ENCODE measurements around the gene RXRA.

The RXRA gene

GRCh38 chr9:134333234-134333873 lies 7.1 kb downstream of the RXRA start:
- Histone ChIP-seq H3K9me3 (no peaks in the 10 kb centered on the region), H3K27me3 (no peaks in the 10 kb centered on the region), H3K4me3 (ENCODE audit: low read depth in 1 of 2, low read length in 1 of 2) (no peak overlapping the region), H3K27ac (peak overlapping the region; percentile 16), H3K4me1 (ENCODE audit: control insufficient read depth in 1 of 2, insufficient read depth in 1 of 2, low read depth in 1 of 2, low read length in 1 of 2) (peaks cover 36 to 84% of the 10 kb centered on the region in 2 experiments), H3K36me3 (peaks cover 4% of the 10 kb centered on the region)
- TF ChIP-seq, protein P1, sequence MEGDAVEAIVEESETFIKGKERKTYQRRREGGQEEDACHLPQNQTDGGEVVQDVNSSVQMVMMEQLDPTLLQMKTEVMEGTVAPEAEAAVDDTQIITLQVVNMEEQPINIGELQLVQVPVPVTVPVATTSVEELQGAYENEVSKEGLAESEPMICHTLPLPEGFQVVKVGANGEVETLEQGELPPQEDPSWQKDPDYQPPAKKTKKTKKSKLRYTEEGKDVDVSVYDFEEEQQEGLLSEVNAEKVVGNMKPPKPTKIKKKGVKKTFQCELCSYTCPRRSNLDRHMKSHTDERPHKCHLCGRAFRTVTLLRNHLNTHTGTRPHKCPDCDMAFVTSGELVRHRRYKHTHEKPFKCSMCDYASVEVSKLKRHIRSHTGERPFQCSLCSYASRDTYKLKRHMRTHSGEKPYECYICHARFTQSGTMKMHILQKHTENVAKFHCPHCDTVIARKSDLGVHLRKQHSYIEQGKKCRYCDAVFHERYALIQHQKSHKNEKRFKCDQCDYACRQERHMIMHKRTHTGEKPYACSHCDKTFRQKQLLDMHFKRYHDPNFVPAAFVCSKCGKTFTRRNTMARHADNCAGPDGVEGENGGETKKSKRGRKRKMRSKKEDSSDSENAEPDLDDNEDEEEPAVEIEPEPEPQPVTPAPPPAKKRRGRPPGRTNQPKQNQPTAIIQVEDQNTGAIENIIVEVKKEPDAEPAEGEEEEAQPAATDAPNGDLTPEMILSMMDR (IDR thresholded peaks at IDR 0.05): no peak

DNA sequence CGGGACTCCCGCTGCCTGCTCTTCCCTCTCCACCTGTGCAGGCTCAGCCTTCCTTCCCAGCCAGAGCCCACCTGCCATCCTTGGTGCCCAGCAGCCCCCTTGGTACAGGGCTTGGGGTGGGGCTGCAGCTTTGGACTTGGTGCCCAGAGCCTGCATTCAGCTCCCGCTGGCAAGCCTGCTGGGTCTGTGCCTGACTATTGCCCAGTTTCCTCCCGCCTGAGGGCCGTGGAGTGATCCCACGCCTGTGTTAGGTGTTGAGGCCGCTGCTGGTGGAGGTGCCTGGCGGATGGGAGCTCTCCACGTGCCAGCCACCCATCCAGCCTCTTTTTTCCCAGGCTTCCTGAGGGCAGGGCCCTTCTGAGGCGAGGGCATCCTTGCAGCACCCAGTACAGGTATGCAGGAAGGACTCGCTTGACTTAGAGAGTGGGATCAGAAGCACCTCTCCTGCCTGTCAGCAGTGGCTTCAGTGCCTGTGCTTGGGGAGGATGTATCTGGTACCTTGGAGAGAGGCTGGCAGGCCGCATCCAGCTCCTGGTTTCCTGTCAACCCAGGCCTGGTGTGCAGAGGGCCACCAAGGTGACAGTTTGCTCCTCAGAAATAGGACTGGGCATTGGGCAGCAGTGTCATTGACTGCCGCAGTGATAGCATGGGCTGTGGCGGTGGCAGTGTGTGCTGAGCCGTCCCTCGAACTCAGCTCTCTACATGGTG lies 7.8 kb downstream of the RXRA start:
- Histone ChIP-seq H3K4me1 (ENCODE audit: control insufficient read depth in 1 of 2, insufficient read depth in 1 of 2, low read depth in 1 of 2, low read length in 1 of 2) (peaks cover 36 to 84% of the 10 kb centered on the region in 2 experiments), H3K36me3 (peaks cover 4% of the 10 kb centered on the region), H3K9me3 (no peaks in the 10 kb centered on the region), H3K27me3 (no peaks in the 10 kb centered on the region), H3K4me3 (ENCODE audit: low read depth in 1 of 2, low read length in 1 of 2) (no peak overlapping the region), H3K27ac (peak overlapping the region; percentile 16)
- TF ChIP-seq, protein P1 (IDR thresholded peaks at IDR 0.05): no peak

DNA sequence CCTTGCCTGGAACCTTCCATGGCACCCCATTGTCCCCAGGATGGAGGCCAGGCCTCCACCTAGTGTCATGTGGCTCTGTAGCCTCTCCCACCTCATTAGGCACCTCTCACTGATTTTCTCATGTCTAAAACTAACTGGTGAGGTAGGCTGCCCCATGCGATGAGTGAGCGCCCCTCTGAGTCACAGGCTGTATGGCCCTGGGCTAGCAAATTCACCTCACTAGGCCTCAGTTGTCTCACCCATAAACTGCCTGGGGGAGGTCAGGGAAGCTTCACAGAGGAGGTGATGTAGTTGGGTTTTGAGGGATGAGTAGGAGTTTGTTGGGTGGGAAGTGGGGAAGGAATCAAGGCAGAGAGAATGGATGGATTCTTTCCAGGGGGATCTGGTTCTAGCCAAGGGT lies 8.8 kb downstream of the RXRA start:
- peak overlapping the region; percentile 5 for H3K27ac ChIP-seq
- TF ChIP-seq, protein P1 (IDR thresholded peaks at IDR 0.05): no peak
- H3K4me1 ChIP-seq (ENCODE audit: control insufficient read depth in 1 of 2, insufficient read depth in 1 of 2, low read depth in 1 of 2, low read length in 1 of 2): peaks cover 36 to 84% of the 10 kb centered on the region in 2 experiments
- no peaks in the 10 kb centered on the region for H3K27me3 ChIP-seq
- peaks cover 4% of the 10 kb centered on the region for H3K36me3 ChIP-seq
- no peak overlapping the region for H3K4me3 ChIP-seq (ENCODE audit: low read depth in 1 of 2, low read length in 1 of 2)
- H3K9me3 ChIP-seq: no peaks in the 10 kb centered on the region

DNA sequence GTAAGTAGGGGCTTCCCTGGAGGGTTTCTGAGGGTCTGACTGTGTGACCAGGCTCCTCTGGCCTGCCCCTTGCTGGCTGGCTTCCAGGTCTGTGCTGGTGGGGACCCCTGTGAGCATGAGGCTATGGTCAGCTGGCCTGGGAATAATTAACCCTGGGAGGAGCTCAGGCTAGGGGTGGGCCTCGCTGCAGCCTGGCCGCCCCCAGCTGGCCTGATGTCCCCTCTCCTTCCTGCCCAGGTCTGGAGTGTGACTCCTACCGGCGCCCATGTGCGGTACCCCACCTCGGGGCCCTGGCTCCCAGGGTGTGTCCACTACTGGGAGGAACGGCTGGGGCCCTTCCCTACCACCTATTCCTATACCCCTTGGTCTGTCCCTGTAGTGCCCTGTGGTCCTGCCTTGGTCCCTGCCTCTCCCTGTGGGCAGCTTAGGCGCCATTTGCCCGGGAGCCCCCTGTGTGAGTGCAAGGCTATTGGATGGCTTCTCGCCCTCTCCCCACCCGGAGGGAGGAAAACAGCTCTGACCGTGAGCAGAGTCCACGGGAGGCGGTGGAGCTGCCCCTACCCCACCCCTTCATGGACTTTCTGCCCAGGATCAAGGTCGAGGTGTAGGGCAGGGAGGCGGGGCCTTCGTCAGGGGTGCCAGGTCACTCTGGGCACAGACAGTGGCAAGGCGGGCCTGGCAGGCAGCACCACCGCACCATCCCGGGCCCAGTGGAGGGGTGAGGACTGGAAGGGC lies 9.4 kb downstream of the RXRA start:
- Histone ChIP-seq H3K9me3 (no peaks in the 10 kb centered on the region), H3K27me3 (no peaks in the 10 kb centered on the region), H3K4me1 (ENCODE audit: control insufficient read depth in 1 of 2, insufficient read depth in 1 of 2, low read depth in 1 of 2, low read length in 1 of 2) (peaks cover 37 to 84% of the 10 kb centered on the region in 2 experiments), H3K4me3 (ENCODE audit: low read depth in 1 of 2, low read length in 1 of 2) (no peak overlapping the region), H3K27ac (no peak overlapping the region), H3K36me3 (peaks cover 4% of the 10 kb centered on the region)
- TF ChIP-seq, protein P1 (IDR thresholded peaks at IDR 0.05): no peak

DNA sequence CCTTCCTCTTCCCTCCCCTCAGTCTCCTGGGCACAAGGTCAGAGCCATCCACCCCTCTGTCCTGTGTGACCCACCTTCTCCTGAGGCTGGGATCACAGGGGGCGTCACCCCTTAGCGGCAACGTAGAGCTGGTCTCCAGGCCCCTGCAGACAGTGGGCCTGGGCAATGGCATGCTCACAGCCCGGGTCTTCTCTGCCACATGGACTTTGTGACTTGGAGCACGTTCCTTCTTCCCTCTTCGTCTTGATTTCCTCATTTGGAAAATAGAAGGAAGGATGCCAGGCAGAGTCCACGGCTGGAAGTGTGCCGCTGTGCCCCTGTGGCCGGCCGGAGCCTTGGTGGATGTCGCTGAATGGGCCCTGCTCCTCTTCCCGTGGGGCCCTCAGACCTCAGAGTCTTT lies 10.0 kb downstream of the RXRA start:
- TF ChIP-seq, protein P1 (IDR thresholded peaks at IDR 0.05): no peak
- Histone ChIP-seq H3K27ac (peak overlapping the region; percentile 23), H3K4me3 (ENCODE audit: low read depth in 1 of 2, low read length in 1 of 2) (no peak overlapping the region), H3K4me1 (ENCODE audit: control insufficient read depth in 1 of 2, insufficient read depth in 1 of 2, low read depth in 1 of 2, low read length in 1 of 2) (peaks cover 38 to 84% of the 10 kb centered on the region in 2 experiments), H3K9me3 (no peaks in the 10 kb centered on the region), H3K36me3 (peaks cover 4% of the 10 kb centered on the region), H3K27me3 (no peaks in the 10 kb centered on the region)
